Aorta (tissue), 5 donors: ENCODE results near the gene RIC3. TPM values are rescaled to one million over a fixed set of nuclear protein-coding genes. Genes with fewer than 3 reads are reported as not detected.

Experiments
- ATAC-seq: fragments of 200-7000 bp; cut with Tn5 transposase; one replicate; pipeline ENCODE4 v1.9.1; 2022; ENCODE audit warnings: moderate library complexity; ENCODE audit not compliant: low FRiP score
- DNase-seq, 2 donors: peaks; one replicate each; pipeline ENCODE4 v3.0.0-alpha.2; 2020
- H3K27ac ChIP-seq, 2 donors: one replicate each; pipeline ENCODE4 v1.5.1; 2013; ENCODE audit warnings: low read length in 2 of 2, mild to moderate bottlenecking in 2 of 2, moderate library complexity in 2 of 2, control low read depth in 1 of 2, inconsistent platforms in 1 of 2, low read depth in 1 of 2
- H3K27me3 ChIP-seq, 2 donors: one replicate each; pipeline ENCODE4 v1.6.1; 2013; ENCODE audit warnings: control low read depth in 1 of 2, low read length in 1 of 2, mild to moderate bottlenecking in 1 of 2, moderate library complexity in 1 of 2; ENCODE audit not compliant: insufficient read depth in 2 of 2, control insufficient read depth in 1 of 2
- H3K36me3 ChIP-seq, 2 donors: one replicate each; pipeline ENCODE4 v1.6.1; 2013; ENCODE audit warnings: control low read depth in 1 of 2, low read length in 1 of 2, mild to moderate bottlenecking in 1 of 2; ENCODE audit not compliant: insufficient read depth in 2 of 2, control insufficient read depth in 1 of 2
- H3K4me1 ChIP-seq, 2 donors: one replicate each; pipeline ENCODE4 v1.6.1; 2013; ENCODE audit warnings: low read length in 2 of 2, control low read depth in 1 of 2, mild to moderate bottlenecking in 1 of 2, moderate library complexity in 1 of 2; ENCODE audit not compliant: insufficient read depth in 2 of 2, control insufficient read depth in 1 of 2
- H3K4me3 ChIP-seq, 2 donors: one replicate each; pipeline ENCODE4 v1.5.1; 2013; ENCODE audit warnings: low read length in 2 of 2, control low read depth in 1 of 2, mild to moderate bottlenecking in 1 of 2
- H3K9me3 ChIP-seq: one replicate; pipeline ENCODE4 v1.6.1; 2013; ENCODE audit warnings: mild to moderate bottlenecking, low read length; ENCODE audit not compliant: control insufficient read depth
- WGBS, 2 donors: extraction: QIAGEN DNeasy Blood & Tissue Kit; methylation state at CpG; one replicate each; pipeline ENCODE4 v1.1.7; 2013; 5-methylcytosine and 5-hydroxymethylcytosine counted together
- intact Hi-C, 2 donors: fragments of 100-400 bp; cut with DNase I; formaldehyde crosslinking; loops; one replicate each; pipeline versions ENCODE4 v1.14.2 to v1.15.0; 2022
- polyA plus RNA-seq, 2 donors: library from polyadenylated mRNA; stranded (reverse); fragments of 200-250 nt; gene quantifications; one replicate each; pipeline ENCODE4 v1.2.3, GENCODE V29; 2013
- total RNA-seq, 2 donors: library from RNA; stranded (reverse); fragmentation: NEBNext Ultra II Directional; extraction: Animal tissue kit (Norgen Biotek cat#: 25700); gene quantifications; one replicate each; pipeline ENCODE4 v1.2.1, GENCODE V29; 2021
- donor health status: healthy with polysubstance abuse.
- donor health status: Bipolar disorder and iron deficiency.
- donor health status: DM: no; HTN: no; CAD: no.
- donor health status: DM: no; HTN: no; CAD: no.
- donor health status: DM: yes; HTN: yes; CAD: no.

The RIC3 gene
- total and polyA plus RNA-seq, 4 donors, result 2.9 to 13.1 (median 8.1) TPM

GRCh38 chr11:8196749-8197148 lies 27.9 kb upstream of the RIC3 start:
- Histone ChIP-seq H3K27me3 (no peaks in the 10 kb centered on the region), H3K4me1 (no peaks in the 10 kb centered on the region), H3K27ac (no peak overlapping the region), H3K36me3 (no peaks in the 10 kb centered on the region), H3K4me3 (no peak overlapping the region), H3K9me3 (no peaks in the 10 kb centered on the region)
- DNase-seq (no peak), ATAC-seq (no peak)
- intact Hi-C loops, result loop anchor here in 1 of 2 donors (10.0 kb wide), 1 partner anchor 368 kb away; no protein-coding TSS in a partner anchor

DNA sequence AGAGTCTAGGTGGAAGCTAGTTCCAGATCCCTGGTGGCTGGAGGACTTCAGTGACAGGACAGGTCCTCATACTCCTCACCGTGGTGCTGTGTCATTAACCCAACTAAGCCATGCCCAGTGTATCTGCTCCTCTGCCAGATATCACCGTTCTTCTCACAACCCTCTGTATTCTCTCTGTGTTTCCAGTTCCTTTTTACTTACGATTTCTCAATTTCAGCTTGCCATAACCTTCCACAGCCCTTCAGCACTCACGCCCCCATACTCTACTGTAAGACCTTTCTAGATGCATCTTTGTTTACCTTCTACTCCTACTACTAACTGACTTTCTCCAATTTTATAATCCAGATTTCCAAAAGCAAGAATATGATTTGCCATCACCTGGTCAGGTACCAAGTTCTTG lies 26.1 kb upstream of the RIC3 start:
- DNase-seq (no peak), ATAC-seq (no peak)
- WGBS, 2 donors, result 77 to 87% methylated on average over 4 of the region's 4 CpGs
- intact Hi-C loops, result loop anchor here in 1 of 2 donors (10.0 kb wide), 1 partner anchor 370 kb away; no protein-coding TSS in a partner anchor
- Histone ChIP-seq H3K27me3 (no peaks in the 10 kb centered on the region), H3K36me3 (no peaks in the 10 kb centered on the region), H3K27ac (no peak overlapping the region), H3K9me3 (no peaks in the 10 kb centered on the region), H3K4me1 (no peaks in the 10 kb centered on the region), H3K4me3 (no peak overlapping the region)

- Histone ChIP-seq H3K27me3 (no peaks in the 10 kb centered on the region), H3K4me1 (no peaks in the 10 kb centered on the region), H3K27ac (no peak overlapping the region), H3K4me3 (no peak overlapping the region), H3K36me3 (no peaks in the 10 kb centered on the region), H3K9me3 (no peaks in the 10 kb centered on the region)
- DNase-seq (no peak), ATAC-seq (peak; percentile 23)
- intact Hi-C loops, result loop anchor here in 1 of 2 donors (10.0 kb wide), 1 partner anchor 372 kb away; no protein-coding TSS in a partner anchor
- 18 to 19% methylated on average over 5 of the region's 5 CpGs for WGBS, 2 donors
Measured at GRCh38 chr11:8192896-8193209, 24.0 kb upstream of the RIC3 start.

- Histone ChIP-seq H3K9me3 (no peaks in the 10 kb centered on the region), H3K4me3 (no peak overlapping the region), H3K4me1 (no peaks in the 10 kb centered on the region), H3K27me3 (no peaks in the 10 kb centered on the region), H3K36me3 (no peaks in the 10 kb centered on the region), H3K27ac (no peak overlapping the region)
- peak in 1 of 2 donors; percentile 70 for DNase-seq
- 72% methylated on average over 19 of the region's 19 CpGs for WGBS, 2 donors
- ATAC-seq, result peak; percentile 76
- intact Hi-C loops, result loop anchor here in 1 of 2 donors (10.0 kb wide), 1 partner anchor 373 kb away; no protein-coding TSS in a partner anchor
Measured at GRCh38 chr11:8192016-8192895, 23.4 kb upstream of the RIC3 start.

GRCh38 chr11:8190431-8190830 lies 21.6 kb upstream of the RIC3 start:
- Histone ChIP-seq H3K4me1 (no peaks in the 10 kb centered on the region), H3K9me3 (no peaks in the 10 kb centered on the region), H3K36me3 (no peaks in the 10 kb centered on the region), H3K27ac (no peak overlapping the region), H3K27me3 (no peaks in the 10 kb centered on the region), H3K4me3 (no peak overlapping the region)
- ATAC-seq (no peak), DNase-seq (no peak)
- WGBS, 2 donors, result 41 to 46% methylated on average over 2 of the region's 2 CpGs
- intact Hi-C loops, result loop anchor here in 1 of 2 donors (10.0 kb wide), 1 partner anchor 374 kb away; no protein-coding TSS in a partner anchor

- Histone ChIP-seq H3K4me1 (no peaks in the 10 kb centered on the region), H3K9me3 (peaks cover 2% of the 10 kb centered on the region), H3K27me3 (no peaks in the 10 kb centered on the region), H3K4me3 (peak overlapping the region in 1 of 2 donors; percentile 18), H3K27ac (no peak overlapping the region), H3K36me3 (no peaks in the 10 kb centered on the region)
- ATAC-seq, result no peak
- DNase-seq, result no peak
- WGBS, 2 donors, result 90 to 92% methylated on average over 2 of the region's 2 CpGs
- intact Hi-C loops, result no loop called here
Measured at GRCh38 chr11:8186429-8186828, 17.6 kb upstream of the RIC3 start.

DNA sequence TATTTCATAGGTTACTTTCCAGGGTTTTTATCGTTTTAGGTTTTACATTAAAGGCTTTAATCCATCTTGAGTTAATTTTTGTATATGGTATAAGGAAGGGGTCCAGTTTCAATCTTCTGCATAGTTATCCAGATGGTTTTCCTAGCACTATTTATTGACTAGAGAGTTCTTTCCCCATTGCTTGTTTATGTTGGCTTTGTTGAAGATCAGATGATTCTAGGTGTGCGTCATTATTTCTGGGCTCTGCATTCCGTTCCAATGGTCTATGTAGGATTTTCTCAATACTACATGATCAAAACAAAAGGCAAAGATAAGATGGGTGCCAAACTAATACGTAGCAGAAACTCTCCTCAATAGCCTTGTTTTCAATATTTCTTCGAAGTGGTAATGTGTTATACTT lies 14.3 kb upstream of the RIC3 start:
- Histone ChIP-seq H3K4me1 (no peaks in the 10 kb centered on the region), H3K4me3 (no peak overlapping the region), H3K27me3 (no peaks in the 10 kb centered on the region), H3K27ac (no peak overlapping the region), H3K36me3 (no peaks in the 10 kb centered on the region), H3K9me3 (peaks cover 2% of the 10 kb centered on the region)
- intact Hi-C loops, result no loop called here
- DNase-seq, result no peak
- ATAC-seq, result no peak
- WGBS, 2 donors, result 65 to 67% methylated on average over 5 of the region's 5 CpGs

DNA sequence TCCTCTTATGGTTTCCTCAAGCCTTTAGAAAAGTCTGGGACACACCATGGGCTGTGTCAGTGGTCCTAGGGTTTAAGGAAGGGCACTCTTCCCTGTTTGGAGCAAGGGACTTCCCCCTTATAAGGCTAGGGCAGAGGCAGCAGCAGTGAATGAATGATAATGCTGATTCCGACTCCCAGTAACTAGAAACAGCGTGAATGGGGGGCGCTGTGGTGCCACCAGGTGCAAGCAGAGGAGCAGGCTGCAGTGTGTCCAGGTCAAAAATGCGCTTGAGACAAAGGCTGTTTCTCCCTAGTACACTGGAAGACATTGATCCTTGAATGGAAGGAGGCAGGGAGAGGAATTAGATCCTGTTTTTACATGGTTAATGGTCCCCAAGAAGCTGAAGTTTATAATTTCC lies 11.6 kb upstream of the RIC3 start:
- no peak overlapping the region for H3K4me3 ChIP-seq
- DNase-seq (no peak), ATAC-seq (no peak)
- peaks cover 2% of the 10 kb centered on the region for H3K9me3 ChIP-seq
- H3K27ac ChIP-seq, result no peak overlapping the region
- H3K36me3 ChIP-seq, result no peaks in the 10 kb centered on the region
- H3K27me3 ChIP-seq, result no peaks in the 10 kb centered on the region
- WGBS, 2 donors, result 40 to 41% methylated on average over 4 of the region's 4 CpGs
- no peaks in the 10 kb centered on the region for H3K4me1 ChIP-seq
- intact Hi-C loops, result no loop called here

DNA sequence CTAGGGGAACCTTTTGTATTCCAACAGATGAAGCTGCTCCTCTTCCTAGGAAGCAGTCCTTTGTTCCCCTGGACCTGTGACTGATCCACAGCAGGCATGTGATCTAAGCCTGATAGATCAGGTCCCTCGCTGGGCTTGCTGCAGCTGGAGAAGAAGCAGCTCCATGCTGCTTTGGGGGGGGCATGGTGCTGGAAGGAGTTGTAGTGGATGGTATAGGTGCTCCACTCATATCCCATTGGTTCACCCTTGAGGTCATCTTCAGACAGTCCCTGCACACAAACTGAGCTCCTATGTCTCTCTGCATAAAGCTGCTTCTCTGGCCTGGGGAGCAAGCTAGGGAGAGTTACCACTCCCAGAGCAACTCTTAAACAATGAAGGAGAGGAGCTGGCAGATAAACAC lies 9.5 kb upstream of the RIC3 start:
- intact Hi-C loops, result no loop called here
- H3K36me3 ChIP-seq, result no peaks in the 10 kb centered on the region
- H3K4me1 ChIP-seq, result no peaks in the 10 kb centered on the region
- DNase-seq, result no peak
- no peak overlapping the region for H3K4me3 ChIP-seq
- H3K27ac ChIP-seq, result no peak overlapping the region
- ATAC-seq, result no peak
- H3K9me3 ChIP-seq, result no peaks in the 10 kb centered on the region
- WGBS, 2 donors, result 62 to 67% methylated on average over 1 of the region's 1 CpG
- H3K27me3 ChIP-seq, result no peaks in the 10 kb centered on the region
